DND-41 (cell line): ENCODE measurements around the gene TAF1B.

ENCODE experiments used
- EZH2 ChIP-seq: IDR thresholded peaks from 3 replicates; pipeline ENCODE4 v1.6.1; 2012; ENCODE audit warnings: borderline replicate concordance, low read depth, mild to moderate bottlenecking, moderate library complexity, low read length, inconsistent platforms; ENCODE audit not compliant: severe bottlenecking
- TF ChIP-seq, protein P1 (sequence below): IDR thresholded peaks from 2 replicates; pipeline ENCODE4 v1.5.1; 2012; ENCODE audit warnings: borderline replicate concordance, low read length, moderate library complexity, mild to moderate bottlenecking; ENCODE audit not compliant: poor library complexity, severe bottlenecking; ENCODE audit errors: extremely low read depth

- no peak for TF ChIP-seq EZH2
- TF ChIP-seq, protein P1, sequence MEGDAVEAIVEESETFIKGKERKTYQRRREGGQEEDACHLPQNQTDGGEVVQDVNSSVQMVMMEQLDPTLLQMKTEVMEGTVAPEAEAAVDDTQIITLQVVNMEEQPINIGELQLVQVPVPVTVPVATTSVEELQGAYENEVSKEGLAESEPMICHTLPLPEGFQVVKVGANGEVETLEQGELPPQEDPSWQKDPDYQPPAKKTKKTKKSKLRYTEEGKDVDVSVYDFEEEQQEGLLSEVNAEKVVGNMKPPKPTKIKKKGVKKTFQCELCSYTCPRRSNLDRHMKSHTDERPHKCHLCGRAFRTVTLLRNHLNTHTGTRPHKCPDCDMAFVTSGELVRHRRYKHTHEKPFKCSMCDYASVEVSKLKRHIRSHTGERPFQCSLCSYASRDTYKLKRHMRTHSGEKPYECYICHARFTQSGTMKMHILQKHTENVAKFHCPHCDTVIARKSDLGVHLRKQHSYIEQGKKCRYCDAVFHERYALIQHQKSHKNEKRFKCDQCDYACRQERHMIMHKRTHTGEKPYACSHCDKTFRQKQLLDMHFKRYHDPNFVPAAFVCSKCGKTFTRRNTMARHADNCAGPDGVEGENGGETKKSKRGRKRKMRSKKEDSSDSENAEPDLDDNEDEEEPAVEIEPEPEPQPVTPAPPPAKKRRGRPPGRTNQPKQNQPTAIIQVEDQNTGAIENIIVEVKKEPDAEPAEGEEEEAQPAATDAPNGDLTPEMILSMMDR, result no peak
Observed at GRCh38 chr2:9937258-9937657, 94.0 kb downstream of the TAF1B start.
